Neutrophil (primary cell): ENCODE measurements around the gene CPD.
"Not testable (repeated sequence)": the region's sequence is repeated elsewhere in the genome, so short reads cannot be mapped to it uniquely, and the experiment has no call there.

Experiments
- H3K27ac ChIP-seq: fragments of 200-600 bp; sonication (generic); 2 replicates; pipeline ENCODE4 v1.5.1; 2016; ENCODE audit warnings: mild to moderate bottlenecking, moderate library complexity
- H3K27me3 ChIP-seq: fragments of 200-600 bp; sonication (generic); 2 replicates; pipeline ENCODE4 v1.6.0; 2016; ENCODE audit warnings: mild to moderate bottlenecking
- H3K36me3 ChIP-seq: fragments of 200-600 bp; sonication (generic); 2 replicates; pipeline ENCODE4 v1.5.1; 2017
- H3K4me1 ChIP-seq, 2 experiments: fragments of 200-600 bp in 1 of 2; sonication (generic) in 1 of 2; 1 replicate in 1 of 2; 2 replicates in 1 of 2; pipeline versions ENCODE4 v1.5.1 to v1.6.1; 2013 to 2016; ENCODE audit warnings: low read depth in 1 of 2, low read length in 1 of 2, mild to moderate bottlenecking in 1 of 2, moderate library complexity in 1 of 2; ENCODE audit not compliant: control insufficient read depth in 1 of 2, insufficient read depth in 1 of 2
- H3K4me3 ChIP-seq, 2 experiments: fragments of 200-600 bp in 1 of 2; sonication (generic) in 1 of 2; 1 replicate in 1 of 2; 2 replicates in 1 of 2; pipeline ENCODE4 v1.5.1; 2013 to 2016; ENCODE audit warnings: low read depth in 1 of 2, low read length in 1 of 2, mild to moderate bottlenecking in 1 of 2, moderate library complexity in 1 of 2
- H3K9me3 ChIP-seq: fragments of 200-600 bp; sonication (generic); 2 replicates; pipeline ENCODE4 v1.5.1; 2016
- CTCF ChIP-seq: fragments of 200-600 bp; sonication (generic); IDR thresholded peaks from 2 replicates; pipeline ENCODE4 v1.5.1; 2016; ENCODE audit warnings: antibody characterized with exemption

The CPD gene

GRCh38 chr17:30349252-30349651, 29.5 kb upstream of the CPD start:
- H3K36me3 ChIP-seq = no peaks in the 10 kb centered on the region
- no peak overlapping the region for H3K4me3 ChIP-seq
- H3K4me1 ChIP-seq = peaks cover 72 to 73% of the 10 kb centered on the region in 2 experiments
- no peaks in the 10 kb centered on the region for H3K27me3 ChIP-seq
- peak overlapping the region; percentile 37 for H3K27ac ChIP-seq
- TF ChIP-seq CTCF = no peak
- H3K9me3 ChIP-seq = no peaks in the 10 kb centered on the region

GRCh38 chr17:30351263-30351662, 27.5 kb upstream of the CPD start:
- H3K9me3 ChIP-seq, H3K27me3 ChIP-seq, H3K36me3 ChIP-seq: not testable (repeated sequence)
- peak overlapping the region; percentile 89 for H3K27ac ChIP-seq
- peak overlapping the region in 1 of 2 experiments; percentile 44 for H3K4me3 ChIP-seq
- H3K4me1 ChIP-seq = peaks cover 67% of the 10 kb centered on the region in 2 experiments

GRCh38 chr17:30351735-30352134, 27.0 kb upstream of the CPD start:
- Histone ChIP-seq H3K9me3 (no peaks in the 10 kb centered on the region), H3K4me3 (peak overlapping the region in 1 of 2 experiments; percentile 44), H3K27me3 (no peaks in the 10 kb centered on the region), H3K4me1 (peaks cover 62 to 63% of the 10 kb centered on the region in 2 experiments), H3K27ac (peak overlapping the region; percentile 89), H3K36me3 (no peaks in the 10 kb centered on the region)
- no peak for TF ChIP-seq CTCF

- TF ChIP-seq CTCF = no peak
- no peaks in the 10 kb centered on the region for H3K36me3 ChIP-seq
These were observed 26.4 kb upstream of the CPD start for GRCh38 chr17:30352240-30352814.

GRCh38 chr17:30354701-30355100, 24.0 kb upstream of the CPD start:
- Histone ChIP-seq H3K4me3 (no peak overlapping the region), H3K36me3 (no peaks in the 10 kb centered on the region), H3K9me3 (no peaks in the 10 kb centered on the region), H3K27ac (peak overlapping the region; percentile 89), H3K27me3 (no peaks in the 10 kb centered on the region), H3K4me1 (peaks cover 60 to 69% of the 10 kb centered on the region in 2 experiments)
- TF ChIP-seq CTCF = no peak

More at GRCh38 chr17:30352240-30352814, 26.4 kb upstream of the CPD start:
- H3K9me3 ChIP-seq = no peaks in the 10 kb centered on the region
- H3K4me1 ChIP-seq = peaks cover 57 to 59% of the 10 kb centered on the region in 2 experiments
- H3K4me3 ChIP-seq = peak overlapping the region in 1 of 2 experiments; percentile 34
- H3K27ac ChIP-seq = peak overlapping the region; percentile 89
- no peaks in the 10 kb centered on the region for H3K27me3 ChIP-seq

- no peak for TF ChIP-seq CTCF
- Histone ChIP-seq H3K36me3 (no peaks in the 10 kb centered on the region), H3K4me3 (no peak overlapping the region)
These were observed 21.3 kb upstream of the CPD start for GRCh38 chr17:30357476-30357875.

More at GRCh38 chr17:30357476-30357875, 21.3 kb upstream of the CPD start:
- Histone ChIP-seq H3K9me3 (no peaks in the 10 kb centered on the region), H3K27ac (no peak overlapping the region), H3K4me1 (peaks cover 64 to 70% of the 10 kb centered on the region in 2 experiments), H3K27me3 (no peaks in the 10 kb centered on the region)
